Measurements from ENCODE around the gene SLC6A6. TPM values are rescaled to one million over a fixed set of nuclear protein-coding genes. Genes with fewer than 3 reads are reported as not detected.

The SLC6A6 gene
- polyA plus RNA-seq, 1 of the 3 experiments (the other 2 are of a cell fraction), result 19.1 TPM

- CTCF ChIA-PET, result interaction anchor here (1.0 to 1.1 kb wide), 3 partner anchors 9 to 22 kb away, joined by 3 to 5 read pairs (median 3); partner anchors contain the start of gene SLC6A6
- no peak for TF ChIP-seq TCF12 (IDR thresholded peaks at IDR 0.05)
- TF ChIP-seq CHD2 (IDR thresholded peaks at IDR 0.05; ENCODE audit: low read length, partially characterized antibody), result no peak
- TF ChIP-seq RXRA (IDR thresholded peaks at IDR 0.05; ENCODE audit: borderline replicate concordance, low read depth), result no peak
- TF ChIP-seq MXI1 (IDR thresholded peaks at IDR 0.05; ENCODE audit: low read depth, low read length), result no peak
- no peak for TF ChIP-seq EP300 (IDR thresholded peaks at IDR 0.05; ENCODE audit: borderline replicate concordance in 1 of 2, low read depth in 1 of 2, low read length in 1 of 2)
- no peak for TF ChIP-seq IRF3 (IDR thresholded peaks at IDR 0.05; ENCODE audit: low read depth, low read length)
- TF ChIP-seq NRF1 (IDR thresholded peaks at IDR 0.05; ENCODE audit: low read depth, low read length), result no peak
- TF ChIP-seq RCOR1 (IDR thresholded peaks at IDR 0.05; ENCODE audit: low read length), result no peak
- TF ChIP-seq ELF1 (IDR thresholded peaks at IDR 0.05), result no peak
- TF ChIP-seq RFX5 (IDR thresholded peaks at IDR 0.05; ENCODE audit: low read length), result no peak
- no peak for TF ChIP-seq NFIC (IDR thresholded peaks at IDR 0.05; ENCODE audit: borderline replicate concordance)
- TF ChIP-seq ZBTB33 (IDR thresholded peaks at IDR 0.05; ENCODE audit: borderline replicate concordance, low read depth), result no peak
- TF ChIP-seq REST (IDR thresholded peaks at IDR 0.05; ENCODE audit: low read depth, low read length), result no peak
- no peak for TF ChIP-seq YY1 (IDR thresholded peaks at IDR 0.05; ENCODE audit: low read depth)
- TF ChIP-seq USF2 (IDR thresholded peaks at IDR 0.05; ENCODE audit: borderline replicate concordance, low read depth, low read length), result no peak
- TF ChIP-seq FOXJ3 (CRISPR knock-in tag; IDR thresholded peaks at IDR 0.05), result no peak
- Histone ChIP-seq H3K9me2 (no peaks in the 10 kb centered on the region), H4K20me1 (ENCODE audit: insufficient read depth) (no peaks in the 10 kb centered on the region), H3K9ac (no peak overlapping the region), H2AFZ (ENCODE audit: low read depth) (no peak overlapping the region), H3K4me1 (ENCODE audit: control insufficient read depth in 1 of 2, insufficient read depth in 2 of 2, low read depth in 1 of 2, low read length in 1 of 2) (peaks cover 0 to 11% of the 10 kb centered on the region in 2 experiments; a peak in 1 of 4 replicates), H3K9me3 (no peaks in the 10 kb centered on the region), H3K4me3 (ENCODE audit: low read depth in 2 of 2, low read length in 1 of 2) (no peak overlapping the region), H3K27me3 (ENCODE audit: insufficient read depth) (no peaks in the 10 kb centered on the region), H3F3A (replicated peaks; ENCODE audit: insufficient read depth) (peaks cover 6% of the 10 kb centered on the region), H3K27ac (ENCODE audit: low read depth in 2 of 2, low read length in 1 of 2) (no peak overlapping the region), H3K79me2 (ENCODE audit: insufficient read depth) (no peaks in the 10 kb centered on the region), H3K4me2 (no peak overlapping the region), H3K36me3 (replicated peaks in 1 of 2; ENCODE audit: control insufficient read depth in 1 of 2, insufficient read depth in 2 of 2, low read length in 1 of 2) (no peaks in the 10 kb centered on the region)
- 85% methylated on average over 9 of the region's 9 CpGs for WGBS (ENCODE audit: low lambda C conversion rate)
- POLR2A ChIA-PET, result no interaction called here
- DNase-seq, result no peak
These were observed 8.8 kb upstream of the SLC6A6 start for GRCh38 chr3:14393440-14394106.

Data from SK-N-SH (cell line).